NCI-H146 treated with DMSO at 0.1 percent for 48 hours (cell line): Measurements from ENCODE around the gene SNTB2.
"Not testable (repeated sequence)": the region's sequence is repeated elsewhere in the genome, so short reads cannot be mapped to it uniquely, and the experiment has no call there.

Experiments
- DNase-seq: peaks from one replicate; lab custom pipeline; 2025; ENCODE audit not compliant: unreplicated experiment; lab: John Stamatoyannopoulos, UW

SNTB2 gene

GRCh38 chr16:69233124-69233523 is 46.2 kb downstream of the SNTB2 start:
- no peak for DNase-seq

- no peak for DNase-seq
Measured at GRCh38 chr16:69234460-69234859, 47.5 kb downstream of the SNTB2 start.

GRCh38 chr16:69236319-69236718 is 49.4 kb downstream of the SNTB2 start:
- DNase-seq, result no peak

GRCh38 chr16:69237296-69237695 is 50.3 kb downstream of the SNTB2 start:
- DNase-seq, result no peak

GRCh38 chr16:69239851-69240250 is 52.9 kb downstream of the SNTB2 start:
- no peak for DNase-seq

GRCh38 chr16:69240331-69240730 is 53.4 kb downstream of the SNTB2 start:
- DNase-seq, result no peak

GRCh38 chr16:69241926-69242325 is 55.0 kb downstream of the SNTB2 start:
- DNase-seq, result no peak

- no peak for DNase-seq
Measured at GRCh38 chr16:69243479-69243878, 56.5 kb downstream of the SNTB2 start.

GRCh38 chr16:69244336-69244735 is 57.4 kb downstream of the SNTB2 start:
- DNase-seq, result no peak

- no peak for DNase-seq
Measured at GRCh38 chr16:69250081-69250480, 63.1 kb downstream of the SNTB2 start.

- DNase-seq, result no peak
Measured at GRCh38 chr16:69253870-69254341, 66.9 kb downstream of the SNTB2 start.

GRCh38 chr16:69259428-69259764 is 72.4 kb downstream of the SNTB2 start:
- not testable (repeated sequence) for DNase-seq

- DNase-seq, result no peak
Measured at GRCh38 chr16:69260019-69260418, 73.1 kb downstream of the SNTB2 start.

GRCh38 chr16:69260506-69260905 is 73.5 kb downstream of the SNTB2 start:
- DNase-seq, result no peak

GRCh38 chr16:69266334-69267063 is 79.5 kb downstream of the SNTB2 start:
- DNase-seq, result no peak

- no peak for DNase-seq
Measured at GRCh38 chr16:69267633-69268032, 80.7 kb downstream of the SNTB2 start.

GRCh38 chr16:69270395-69270794 is 83.4 kb downstream of the SNTB2 start:
- DNase-seq, result no peak

GRCh38 chr16:69270831-69271230 is 83.9 kb downstream of the SNTB2 start:
- DNase-seq, result no peak

- DNase-seq, result no peak
Measured at GRCh38 chr16:69273009-69273408, 86.0 kb downstream of the SNTB2 start.

- no peak for DNase-seq
Measured at GRCh38 chr16:69274699-69275235, 87.8 kb downstream of the SNTB2 start.

- no peak for DNase-seq
Measured at GRCh38 chr16:69276148-69277115, 89.5 kb downstream of the SNTB2 start.

- DNase-seq, result no peak
Measured at GRCh38 chr16:69277413-69277812, 90.4 kb downstream of the SNTB2 start.
